Liver (tissue), 9 donors: ENCODE data around the gene BLVRA. TPM values are rescaled to one million over a fixed set of nuclear protein-coding genes. Genes with fewer than 3 reads are reported as not detected.
"Not testable (repeated sequence)": the region's sequence is repeated elsewhere in the genome, so short reads cannot be mapped to it uniquely, and the experiment has no call there.

Experiments used
- DNase-seq: peaks from one replicate; pipeline ENCODE4 v3.0.0-alpha.2; 2017; ENCODE audit warnings: low spot score
- H3K27ac ChIP-seq, 2 donors: one replicate each; pipeline ENCODE4 v1.7.0; 2013; ENCODE audit warnings: inconsistent platforms in 2 of 2, low read length in 2 of 2, control low read depth in 1 of 2, low read depth in 1 of 2, mild to moderate bottlenecking in 1 of 2
- H3K27me3 ChIP-seq, 4 donors: one replicate each; pipeline versions ENCODE4 v1.6.1 to v1.7.0; 2013; ENCODE audit warnings: low read length in 3 of 4, inconsistent platforms in 1 of 4, mild to moderate bottlenecking in 1 of 4, moderate library complexity in 1 of 4; ENCODE audit not compliant: control insufficient read depth in 4 of 4, insufficient read depth in 4 of 4
- H3K36me3 ChIP-seq, 4 donors: one replicate each; pipeline versions ENCODE4 v1.6.1 to v1.7.0; 2013; ENCODE audit warnings: low read length in 3 of 4, mild to moderate bottlenecking in 3 of 4, low read depth in 1 of 4, moderate library complexity in 1 of 4; ENCODE audit not compliant: control insufficient read depth in 4 of 4, insufficient read depth in 3 of 4
- H3K4me1 ChIP-seq, 4 donors: one replicate each; pipeline versions ENCODE4 v1.6.1 to v1.7.0; 2013; ENCODE audit warnings: low read length in 3 of 4, mild to moderate bottlenecking in 3 of 4, moderate library complexity in 1 of 4; ENCODE audit not compliant: control insufficient read depth in 4 of 4, insufficient read depth in 4 of 4
- H3K4me3 ChIP-seq, 3 donors: one replicate each; pipeline versions ENCODE4 v1.6.1 to v1.7.0; 2013; ENCODE audit warnings: low read length in 3 of 3, control low read depth in 1 of 3, low read depth in 1 of 3, mild to moderate bottlenecking in 1 of 3
- H3K9ac ChIP-seq, 2 donors: one replicate each; pipeline ENCODE4 v1.7.0; 2013; ENCODE audit warnings: low read length in 2 of 2, mild to moderate bottlenecking in 2 of 2, moderate library complexity in 2 of 2, control low read depth in 1 of 2, low read depth in 1 of 2
- H3K9me3 ChIP-seq, 4 donors: one replicate each; pipeline versions ENCODE4 v1.6.1 to v1.7.0; 2013; ENCODE audit warnings: low read length in 3 of 4; ENCODE audit not compliant: control insufficient read depth in 4 of 4
- EGR1 ChIP-seq, 2 donors: IDR thresholded peaks; 2 replicates each; pipeline ENCODE4 v1.6.1; 2016 to 2018; ENCODE audit warnings: antibody characterized with exemption in 2 of 2, low read depth in 2 of 2
- FOXA1 ChIP-seq: IDR thresholded peaks from 2 replicates; pipeline ENCODE4 v1.6.1; 2016; ENCODE audit warnings: antibody characterized with exemption
- FOXA2 ChIP-seq: IDR thresholded peaks from 2 replicates; pipeline ENCODE4 v1.6.1; 2016; ENCODE audit warnings: antibody characterized with exemption
- HNF4A ChIP-seq, 2 donors: conservative IDR thresholded peaks; 2 replicates each; pipeline ENCODE4 v1.6.1; 2016; ENCODE audit warnings: antibody characterized with exemption in 2 of 2, mild to moderate bottlenecking in 2 of 2
- HNF4G ChIP-seq: IDR thresholded peaks from 2 replicates; pipeline ENCODE4 v1.6.1; 2016; ENCODE audit warnings: antibody characterized with exemption
- JUND ChIP-seq, 2 donors: IDR thresholded peaks; 2 replicates each; pipeline ENCODE4 v1.6.1; 2016; ENCODE audit warnings: antibody characterized with exemption in 2 of 2
- RAD21 ChIP-seq, 2 donors: IDR thresholded peaks; 2 replicates each; pipeline ENCODE4 v1.6.1; 2016; ENCODE audit warnings: antibody characterized with exemption in 2 of 2, mild to moderate bottlenecking in 2 of 2
- RXRA ChIP-seq, 2 donors: IDR thresholded peaks; 2 replicates each; pipeline ENCODE4 v1.6.1; 2017 to 2018; ENCODE audit warnings: antibody characterized with exemption in 2 of 2, mild to moderate bottlenecking in 1 of 2
- SP1 ChIP-seq: IDR thresholded peaks from 2 replicates; pipeline ENCODE4 v1.6.1; 2018; ENCODE audit warnings: antibody characterized with exemption, mild to moderate bottlenecking
- TAF1 ChIP-seq: conservative IDR thresholded peaks from 2 replicates; pipeline ENCODE4 v1.6.1; 2016; ENCODE audit warnings: antibody characterized with exemption, mild to moderate bottlenecking
- WGBS: extraction: QIAGEN DNeasy Blood & Tissue Kit; methylation state at CpG from one replicate; pipeline ENCODE4 v1.1.7; 2013; 5-methylcytosine and 5-hydroxymethylcytosine counted together
- polyA plus RNA-seq, 2 donors: library from polyadenylated mRNA; stranded (reverse) in 1 of 2; unstranded in 1 of 2; fragments of 200-250 nt in 1 of 2; fragments of >200 nt in 1 of 2; fragmentation: Nextera tagmentation in 1 of 2; extraction: Ambion mirVana in 1 of 2; gene quantifications; one replicate each; pipeline versions ENCODE4 v1.2.1 to v1.2.3, GENCODE V29; 2013 to 2015
- total RNA-seq, 2 donors: library from RNA; depleted of rRNA; stranded (reverse); fragments of >200 nt; gene quantifications; one replicate each; pipeline ENCODE4 v1.2.3, GENCODE V29; 2014
- TF ChIP-seq, protein P1 (sequence below): fragments of 150-350 bp; IDR thresholded peaks from 2 replicates; pipeline ENCODE4 v1.5.1; 2017; ENCODE audit warnings: improper control_type of control experiment, low read depth, low read length; ENCODE audit not compliant: missing input control
- TF ChIP-seq, protein P2 (sequence below): IDR thresholded peaks from 2 replicates; pipeline ENCODE4 v1.6.1; 2016; ENCODE audit warnings: antibody characterized with exemption
- TF ChIP-seq, protein P3 (sequence below): IDR thresholded peaks from 2 replicates; pipeline ENCODE4 v1.6.1; 2016; ENCODE audit warnings: antibody characterized with exemption, mild to moderate bottlenecking
- TF ChIP-seq, protein P4 (sequence below): IDR thresholded peaks from 2 replicates; pipeline ENCODE4 v1.6.1; 2016; ENCODE audit warnings: antibody characterized with exemption
- donor health status: healthy.
- donor health status: healthy.
- donor health status: healthy.
- donor health status: healthy.
- donor health status: healthy.

The BLVRA gene
- total and polyA plus RNA-seq, 4 donors, result 5.1 to 23.5 (median 6.8) TPM

DNA sequence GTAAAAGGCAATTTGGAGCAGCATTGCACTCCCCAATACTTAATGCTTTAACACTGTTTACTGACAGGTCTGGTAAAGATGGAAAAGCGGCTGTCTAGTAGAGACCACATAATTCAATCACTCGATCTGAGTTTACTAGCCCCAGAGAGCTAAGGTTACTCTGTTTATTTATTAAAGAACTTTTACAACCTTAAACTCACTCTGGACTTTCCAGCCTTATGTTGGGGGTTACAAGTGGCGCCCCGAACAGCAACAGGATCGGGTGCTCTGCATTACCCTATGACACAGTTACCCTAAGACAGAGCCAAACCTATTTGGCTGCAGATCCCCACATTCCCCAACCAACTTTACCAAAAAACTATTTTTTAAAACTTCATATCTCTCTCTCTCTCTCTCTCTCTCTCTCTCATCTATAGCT is 66.9 kb downstream of the BLVRA start (continued):
- TF ChIP-seq, protein P1, sequence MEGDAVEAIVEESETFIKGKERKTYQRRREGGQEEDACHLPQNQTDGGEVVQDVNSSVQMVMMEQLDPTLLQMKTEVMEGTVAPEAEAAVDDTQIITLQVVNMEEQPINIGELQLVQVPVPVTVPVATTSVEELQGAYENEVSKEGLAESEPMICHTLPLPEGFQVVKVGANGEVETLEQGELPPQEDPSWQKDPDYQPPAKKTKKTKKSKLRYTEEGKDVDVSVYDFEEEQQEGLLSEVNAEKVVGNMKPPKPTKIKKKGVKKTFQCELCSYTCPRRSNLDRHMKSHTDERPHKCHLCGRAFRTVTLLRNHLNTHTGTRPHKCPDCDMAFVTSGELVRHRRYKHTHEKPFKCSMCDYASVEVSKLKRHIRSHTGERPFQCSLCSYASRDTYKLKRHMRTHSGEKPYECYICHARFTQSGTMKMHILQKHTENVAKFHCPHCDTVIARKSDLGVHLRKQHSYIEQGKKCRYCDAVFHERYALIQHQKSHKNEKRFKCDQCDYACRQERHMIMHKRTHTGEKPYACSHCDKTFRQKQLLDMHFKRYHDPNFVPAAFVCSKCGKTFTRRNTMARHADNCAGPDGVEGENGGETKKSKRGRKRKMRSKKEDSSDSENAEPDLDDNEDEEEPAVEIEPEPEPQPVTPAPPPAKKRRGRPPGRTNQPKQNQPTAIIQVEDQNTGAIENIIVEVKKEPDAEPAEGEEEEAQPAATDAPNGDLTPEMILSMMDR, result no peak

DNA sequence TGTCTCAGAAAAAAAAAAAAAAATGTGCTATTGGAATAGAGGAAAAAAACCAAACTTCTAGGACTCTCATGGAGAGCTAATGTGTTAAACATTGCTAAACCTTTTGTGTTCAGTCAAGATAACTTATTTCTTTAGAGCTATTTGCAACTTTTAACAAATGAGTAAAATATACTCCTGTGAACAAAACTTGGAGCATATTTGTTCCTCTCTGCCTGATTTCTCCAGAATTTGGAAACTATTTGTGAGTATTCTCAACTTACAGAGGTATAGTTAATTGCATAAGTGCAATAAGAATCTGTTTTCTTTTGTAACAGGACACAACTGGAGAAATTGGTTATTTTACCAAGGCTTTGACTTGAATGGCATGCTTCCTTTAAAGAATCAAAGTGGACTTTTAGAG is 72.4 kb downstream of the BLVRA start:
- H3K9ac ChIP-seq, H3K4me1 ChIP-seq, H3K9me3 ChIP-seq, H3K27me3 ChIP-seq, H3K36me3 ChIP-seq, DNase-seq, H3K4me3 ChIP-seq, H3K27ac ChIP-seq: not testable (repeated sequence)

DNA sequence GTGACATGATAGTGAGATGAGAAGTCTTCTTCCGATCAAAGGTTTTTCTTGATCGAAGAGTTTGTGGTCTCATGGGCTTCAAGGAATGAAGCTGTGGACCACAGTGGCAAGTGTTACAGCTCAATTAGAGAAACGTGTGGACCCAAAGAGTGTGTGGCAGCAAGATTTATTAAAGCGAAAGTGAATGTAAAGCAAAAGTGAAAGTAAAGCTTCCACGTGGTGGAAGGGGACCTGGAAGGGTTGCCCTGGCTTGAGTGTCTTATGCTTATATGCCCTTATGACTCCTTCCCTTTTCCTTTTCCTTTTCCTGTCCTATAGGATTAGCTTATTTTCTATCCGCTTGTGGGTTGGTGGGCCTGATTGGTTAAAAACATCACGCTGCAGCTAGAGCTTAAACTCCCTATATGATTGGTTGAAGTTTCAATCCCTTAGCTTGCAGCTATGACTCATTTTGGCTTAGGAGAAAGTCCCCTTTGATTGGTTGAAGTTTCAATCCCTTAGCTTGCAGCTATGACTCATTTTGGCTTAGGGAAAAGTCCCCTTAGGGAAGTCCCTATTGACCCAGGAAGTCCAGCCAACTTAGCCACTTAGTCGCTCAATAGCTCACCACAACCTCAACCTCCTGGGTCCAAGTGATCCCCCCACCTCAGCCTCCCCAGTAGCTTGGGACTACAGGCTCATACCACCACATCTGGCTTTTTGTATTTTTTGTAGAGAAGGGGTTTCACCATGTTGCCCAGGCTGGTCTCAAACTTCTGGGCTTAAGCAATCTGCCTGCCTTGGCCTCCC is 76.2 kb downstream of the BLVRA start:
- Histone ChIP-seq H3K9ac (peak overlapping the region in 1 of 2 donors; percentile 32), H3K36me3 (no peaks in the 10 kb centered on the region), H3K27me3 (no peaks in the 10 kb centered on the region), H3K27ac (peak overlapping the region; percentile 11 to 41), H3K9me3 (no peaks in the 10 kb centered on the region), H3K4me3 (peak overlapping the region; percentile 35 to 70 (median 47)), H3K4me1 (peaks cover 0 to 12% (median 0%) of the 10 kb centered on the region in 4 donors)
- no peak for DNase-seq
- WGBS, result 49% methylated on average over 8 of the region's 8 CpGs
- TF ChIP-seq EGR1 (IDR thresholded peaks at IDR 0.05; ENCODE audit: low read depth in 2 of 2), result no peak
- TF ChIP-seq JUND (IDR thresholded peaks at IDR 0.05), result peak; percentile 80 to 82
- TF ChIP-seq, protein P2, sequence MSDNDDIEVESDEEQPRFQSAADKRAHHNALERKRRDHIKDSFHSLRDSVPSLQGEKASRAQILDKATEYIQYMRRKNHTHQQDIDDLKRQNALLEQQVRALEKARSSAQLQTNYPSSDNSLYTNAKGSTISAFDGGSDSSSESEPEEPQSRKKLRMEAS, result peak; percentile 87
- TF ChIP-seq RAD21 (IDR thresholded peaks at IDR 0.05), result no peak
- TF ChIP-seq FOXA1, result no peak
- TF ChIP-seq, protein P3, sequence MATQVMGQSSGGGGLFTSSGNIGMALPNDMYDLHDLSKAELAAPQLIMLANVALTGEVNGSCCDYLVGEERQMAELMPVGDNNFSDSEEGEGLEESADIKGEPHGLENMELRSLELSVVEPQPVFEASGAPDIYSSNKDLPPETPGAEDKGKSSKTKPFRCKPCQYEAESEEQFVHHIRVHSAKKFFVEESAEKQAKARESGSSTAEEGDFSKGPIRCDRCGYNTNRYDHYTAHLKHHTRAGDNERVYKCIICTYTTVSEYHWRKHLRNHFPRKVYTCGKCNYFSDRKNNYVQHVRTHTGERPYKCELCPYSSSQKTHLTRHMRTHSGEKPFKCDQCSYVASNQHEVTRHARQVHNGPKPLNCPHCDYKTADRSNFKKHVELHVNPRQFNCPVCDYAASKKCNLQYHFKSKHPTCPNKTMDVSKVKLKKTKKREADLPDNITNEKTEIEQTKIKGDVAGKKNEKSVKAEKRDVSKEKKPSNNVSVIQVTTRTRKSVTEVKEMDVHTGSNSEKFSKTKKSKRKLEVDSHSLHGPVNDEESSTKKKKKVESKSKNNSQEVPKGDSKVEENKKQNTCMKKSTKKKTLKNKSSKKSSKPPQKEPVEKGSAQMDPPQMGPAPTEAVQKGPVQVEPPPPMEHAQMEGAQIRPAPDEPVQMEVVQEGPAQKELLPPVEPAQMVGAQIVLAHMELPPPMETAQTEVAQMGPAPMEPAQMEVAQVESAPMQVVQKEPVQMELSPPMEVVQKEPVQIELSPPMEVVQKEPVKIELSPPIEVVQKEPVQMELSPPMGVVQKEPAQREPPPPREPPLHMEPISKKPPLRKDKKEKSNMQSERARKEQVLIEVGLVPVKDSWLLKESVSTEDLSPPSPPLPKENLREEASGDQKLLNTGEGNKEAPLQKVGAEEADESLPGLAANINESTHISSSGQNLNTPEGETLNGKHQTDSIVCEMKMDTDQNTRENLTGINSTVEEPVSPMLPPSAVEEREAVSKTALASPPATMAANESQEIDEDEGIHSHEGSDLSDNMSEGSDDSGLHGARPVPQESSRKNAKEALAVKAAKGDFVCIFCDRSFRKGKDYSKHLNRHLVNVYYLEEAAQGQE, result no peak
- TF ChIP-seq HNF4G, result no peak
- TF ChIP-seq FOXA2, result no peak
- no peak for TF ChIP-seq HNF4A (conservative IDR thresholded peaks at IDR 0.05)
- TF ChIP-seq SP1, result no peak
- TF ChIP-seq TAF1, result no peak
- TF ChIP-seq, protein P4, sequence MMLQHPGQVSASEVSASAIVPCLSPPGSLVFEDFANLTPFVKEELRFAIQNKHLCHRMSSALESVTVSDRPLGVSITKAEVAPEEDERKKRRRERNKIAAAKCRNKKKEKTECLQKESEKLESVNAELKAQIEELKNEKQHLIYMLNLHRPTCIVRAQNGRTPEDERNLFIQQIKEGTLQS, result no peak
- no peak for TF ChIP-seq RXRA (IDR thresholded peaks at IDR 0.05)
